MCF 10A (cell line): Measurements from ENCODE around the gene MAPKBP1. TPM values are rescaled to one million over a fixed set of nuclear protein-coding genes. Genes with fewer than 3 reads are reported as not detected.

Source experiments
- BruUV-seq: library from RNA; stranded (reverse); fragments of 400-500 nt; replicated peaks from 2 replicates; lab custom pipeline; 2021; lab: Mats Ljungman, UMichigan
- CTCF ChIA-PET: fragments of 300-600 bp; sonication (Branson Sonifier 250); formaldehyde crosslinking; extraction: SDS; loops from one replicate; lab custom pipeline; 2021; ENCODE audit warnings: antibody characterized with exemption, inconsistent platforms; lab: Yijun Ruan, JAX
- POLR2A ChIA-PET: fragments of 300-600, 350-650 bp; sonication (Branson Sonifier 250); formaldehyde crosslinking; extraction: SDS; loops from one replicate; lab custom pipeline; 2020; ENCODE audit warnings: antibody characterized with exemption, inconsistent platforms; lab: Yijun Ruan, JAX
- DNase-seq: peaks from one replicate; pipeline ENCODE4 v3.0.0-alpha.2; 2018; ENCODE audit not compliant: unreplicated experiment
- H3K27ac Mint-ChIP-seq: one replicate; pipeline ENCODE4 v1.8.0; 2022; ENCODE audit warnings: mild to moderate bottlenecking, low read depth, mixed read lengths; ENCODE audit not compliant: unreplicated experiment
- H3K27me3 Mint-ChIP-seq: one replicate; pipeline ENCODE4 v1.8.0; 2022; ENCODE audit warnings: mixed read lengths; ENCODE audit not compliant: insufficient read depth, unreplicated experiment
- H3K36me3 Mint-ChIP-seq: one replicate; pipeline ENCODE4 v1.8.0; 2022; ENCODE audit warnings: mild to moderate bottlenecking, moderate library complexity, mixed read lengths; ENCODE audit not compliant: insufficient read depth, unreplicated experiment
- H3K4me1 Mint-ChIP-seq: one replicate; pipeline ENCODE4 v1.8.0; 2022; ENCODE audit warnings: mixed read lengths; ENCODE audit not compliant: insufficient read depth, unreplicated experiment
- H3K4me3 Mint-ChIP-seq: one replicate; pipeline ENCODE4 v1.8.0; 2022; ENCODE audit warnings: mild to moderate bottlenecking, moderate library complexity, mixed read lengths; ENCODE audit not compliant: unreplicated experiment
- H3K9me3 Mint-ChIP-seq: one replicate; pipeline ENCODE4 v1.8.0; 2022; ENCODE audit warnings: mixed read lengths; ENCODE audit not compliant: unreplicated experiment
- intact Hi-C: fragments of 100-400 bp; cut with micrococcal nuclease; formaldehyde crosslinking; loops from 2 replicates; pipeline ENCODE4 v1.14.1; 2022
- total RNA-seq: library from RNA; stranded (reverse); gene quantifications from 2 replicates; pipeline ENCODE4 v1.2.3, GENCODE V29; 2022
- TF ChIP-seq, protein P1 (sequence below): fragments of 200-600 bp; IDR thresholded peaks from one replicate; pipeline ENCODE4 v1.8.0; 2022; ENCODE audit warnings: antibody characterized with exemption, mild to moderate bottlenecking; ENCODE audit not compliant: unreplicated experiment

MAPKBP1 gene
- total RNA-seq, 1 experiment from 2014 or later: 35.0 TPM

DNA sequence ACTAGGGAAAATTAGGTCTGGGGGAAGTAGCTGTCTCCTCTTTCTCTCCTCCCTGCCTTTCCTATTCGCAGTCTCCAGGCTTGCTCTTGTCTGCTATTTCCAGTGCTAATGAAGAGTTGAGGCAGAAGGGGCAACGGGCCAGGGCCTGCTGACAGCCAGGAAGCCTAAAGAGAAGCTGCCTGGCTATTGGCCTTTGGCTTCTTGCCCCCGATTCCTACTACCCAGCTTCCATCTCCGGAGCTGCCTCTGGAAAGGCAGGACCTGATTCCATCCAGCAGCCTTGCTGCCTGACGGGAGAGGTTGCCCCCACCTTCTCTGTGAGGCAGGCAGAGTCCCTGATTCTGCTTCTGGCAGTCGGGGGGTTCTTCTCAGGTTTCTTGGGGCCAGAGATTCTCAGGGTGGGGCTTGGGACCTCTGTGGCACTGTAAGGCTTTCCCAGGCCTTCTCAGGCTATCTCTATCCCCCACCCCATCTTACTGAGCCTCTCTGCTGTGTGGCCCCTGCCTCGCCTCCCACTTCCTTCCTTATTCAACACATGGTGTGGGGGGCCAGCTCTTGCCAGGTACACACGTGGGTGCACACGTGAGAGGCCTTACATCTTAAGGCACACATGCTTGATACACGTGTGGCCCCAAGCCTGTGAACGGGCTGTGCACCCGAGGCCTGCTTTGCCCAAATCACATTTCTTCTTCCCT lies 35.4 kb downstream of the MAPKBP1 start:
- BruUV-seq: no TSS peak
- CTCF ChIA-PET: interaction anchor here (0.7 to 6.6 kb wide), 4 partner anchors 12 to 252 kb away, joined by 3 to 249 read pairs (median 22); partner anchors contain the start of gene MAPKBP1
- DNase-seq: no peak
- intact Hi-C loops: no loop called here
- TF ChIP-seq, protein P1, sequence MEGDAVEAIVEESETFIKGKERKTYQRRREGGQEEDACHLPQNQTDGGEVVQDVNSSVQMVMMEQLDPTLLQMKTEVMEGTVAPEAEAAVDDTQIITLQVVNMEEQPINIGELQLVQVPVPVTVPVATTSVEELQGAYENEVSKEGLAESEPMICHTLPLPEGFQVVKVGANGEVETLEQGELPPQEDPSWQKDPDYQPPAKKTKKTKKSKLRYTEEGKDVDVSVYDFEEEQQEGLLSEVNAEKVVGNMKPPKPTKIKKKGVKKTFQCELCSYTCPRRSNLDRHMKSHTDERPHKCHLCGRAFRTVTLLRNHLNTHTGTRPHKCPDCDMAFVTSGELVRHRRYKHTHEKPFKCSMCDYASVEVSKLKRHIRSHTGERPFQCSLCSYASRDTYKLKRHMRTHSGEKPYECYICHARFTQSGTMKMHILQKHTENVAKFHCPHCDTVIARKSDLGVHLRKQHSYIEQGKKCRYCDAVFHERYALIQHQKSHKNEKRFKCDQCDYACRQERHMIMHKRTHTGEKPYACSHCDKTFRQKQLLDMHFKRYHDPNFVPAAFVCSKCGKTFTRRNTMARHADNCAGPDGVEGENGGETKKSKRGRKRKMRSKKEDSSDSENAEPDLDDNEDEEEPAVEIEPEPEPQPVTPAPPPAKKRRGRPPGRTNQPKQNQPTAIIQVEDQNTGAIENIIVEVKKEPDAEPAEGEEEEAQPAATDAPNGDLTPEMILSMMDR: no peak
- Mint-ChIP-seq H3K4me3 (no peak overlapping the region), H3K9me3 (no peaks in the 10 kb centered on the region), H3K27me3 (no peaks in the 10 kb centered on the region), H3K36me3 (peaks cover 22% of the 10 kb centered on the region), H3K27ac (peak overlapping the region; percentile 42), H3K4me1 (peaks cover 22% of the 10 kb centered on the region)
- POLR2A ChIA-PET: interaction anchor here (0.7 to 15.9 kb wide), 2 partner anchors 34 to 114 kb away, joined by 3 to 486 read pairs; partner anchors contain the start of gene MAPKBP1

- Mint-ChIP-seq H3K27ac (peak overlapping the region; percentile 42), H3K9me3 (no peaks in the 10 kb centered on the region), H3K4me1 (peaks cover 15% of the 10 kb centered on the region), H3K4me3 (no peak overlapping the region), H3K36me3 (peaks cover 27% of the 10 kb centered on the region), H3K27me3 (no peaks in the 10 kb centered on the region)
- CTCF ChIA-PET: interaction anchor here (0.6 to 6.6 kb wide), 21 partner anchors 9 to 1191 kb away, joined by 3 to 249 read pairs (median 4); partner anchors contain the start of gene MAPKBP1
- intact Hi-C loops: loop anchor here (1.0 kb wide), 4 partner anchors 39 to 254 kb away; no protein-coding TSS in a partner anchor
- DNase-seq: no peak
- TF ChIP-seq, protein P1: no peak
- no TSS peak for BruUV-seq
- POLR2A ChIA-PET: interaction anchor here (0.6 to 15.9 kb wide), 3 partner anchors 18 to 119 kb away, joined by 3 to 486 read pairs (median 3); partner anchors contain the start of gene MAPKBP1
These were observed 36.6 kb downstream of the MAPKBP1 start for GRCh38 chr15:41810651-41811431.

- ChIA-PET CTCF (interaction anchor here (0.6 to 6.6 kb wide), 29 partner anchors 10 to 1192 kb away, joined by 3 to 249 read pairs (median 4); partner anchors contain the start of gene MAPKBP1), POLR2A (interaction anchor here (0.6 to 15.9 kb wide), 4 partner anchors 11 to 120 kb away, joined by 3 to 486 read pairs (median 4); partner anchors contain the start of gene MAPKBP1)
- Mint-ChIP-seq H3K27ac (no peak overlapping the region), H3K27me3 (no peaks in the 10 kb centered on the region), H3K4me3 (no peak overlapping the region), H3K36me3 (peaks cover 35% of the 10 kb centered on the region), H3K9me3 (no peaks in the 10 kb centered on the region), H3K4me1 (peaks cover 8% of the 10 kb centered on the region)
- TF ChIP-seq, protein P1: peak; percentile 87
- DNase-seq: peak; percentile 82
- BruUV-seq: no TSS peak
- intact Hi-C loops: loop anchor here (1.0 kb wide), 4 partner anchors 39 to 254 kb away; no protein-coding TSS in a partner anchor
These were observed 37.3 kb downstream of the MAPKBP1 start for GRCh38 chr15:41811432-41812195.
